Activated naive CD4-positive, alpha-beta T cell treated with anti-CD3 and anti-CD28 coated beads, Interleukin-2, amount 50 U/mL, for 24 hours (primary cell): Measurements from ENCODE around the gene SLC35E1.
A peak's percentile ranks its signal among the peaks of the same experiment; 100 is the strongest.

ENCODE experiments used
- H3K27ac Mint-ChIP-seq: one replicate; pipeline ENCODE4 v1.8.0; 2021; ENCODE audit warnings: mild to moderate bottlenecking, mixed read lengths
- H3K27me3 Mint-ChIP-seq: one replicate; pipeline ENCODE4 v1.8.0; 2021; ENCODE audit warnings: mixed read lengths
- H3K36me3 Mint-ChIP-seq: one replicate; pipeline ENCODE4 v1.8.0; 2021; ENCODE audit warnings: mixed read lengths
- H3K4me1 Mint-ChIP-seq: one replicate; pipeline ENCODE4 v1.8.0; 2021; ENCODE audit warnings: mixed read lengths
- H3K4me3 Mint-ChIP-seq: one replicate; pipeline ENCODE4 v1.8.0; 2021; ENCODE audit warnings: mild to moderate bottlenecking, mixed read lengths
- H3K9me3 Mint-ChIP-seq: one replicate; pipeline ENCODE4 v1.8.0; 2021; ENCODE audit warnings: mixed read lengths

The SLC35E1 gene

DNA sequence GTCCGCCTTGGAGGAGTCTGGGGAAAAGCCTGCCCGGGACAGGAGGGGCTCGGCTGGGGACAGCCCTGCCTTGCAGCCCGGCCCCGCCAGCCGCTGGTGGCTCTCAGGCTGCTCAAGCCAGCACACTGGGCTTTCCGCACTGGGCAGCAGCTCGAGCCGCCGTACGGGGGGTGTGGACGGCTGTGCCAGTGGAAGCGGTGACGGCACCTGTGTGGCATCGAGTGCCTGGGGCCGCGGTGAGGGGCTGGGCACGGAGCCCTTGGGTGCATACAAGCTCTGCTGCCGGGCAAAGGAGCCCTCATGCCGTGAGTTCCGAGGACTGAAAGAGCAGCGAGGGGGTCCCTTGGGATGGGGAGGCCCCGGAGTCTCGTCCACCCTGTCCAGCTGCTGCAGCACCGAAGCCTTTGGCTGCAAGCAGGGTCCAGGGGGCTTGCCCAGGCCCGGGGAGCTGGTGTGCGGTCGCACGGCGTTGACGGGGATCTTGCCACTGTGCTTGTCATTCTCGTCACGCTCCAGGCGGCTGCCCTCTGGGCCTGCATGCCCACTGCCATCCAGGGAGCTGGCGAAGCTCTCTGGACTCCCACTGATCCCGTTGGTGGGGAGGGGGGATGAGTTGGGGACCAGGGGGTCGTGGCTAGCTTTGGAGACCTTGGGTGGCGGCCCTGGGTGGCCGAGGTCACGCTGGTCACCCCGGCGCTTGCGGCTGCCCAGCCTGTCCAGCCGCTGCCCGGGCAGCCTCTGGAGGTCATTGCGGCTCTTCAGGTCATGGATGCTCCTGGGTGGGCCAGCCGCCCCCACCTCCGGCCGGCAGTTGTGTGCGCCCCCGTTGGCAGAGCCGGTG is 4.7 kb upstream of the SLC35E1 start:
- Mint-ChIP-seq H3K27me3 (no peaks in the 10 kb centered on the region), H3K9me3 (no peaks in the 10 kb centered on the region), H3K4me3 (no peak overlapping the region), H3K27ac (no peak overlapping the region), H3K4me1 (peaks cover 56% of the 10 kb centered on the region), H3K36me3 (peaks cover 4% of the 10 kb centered on the region)

DNA sequence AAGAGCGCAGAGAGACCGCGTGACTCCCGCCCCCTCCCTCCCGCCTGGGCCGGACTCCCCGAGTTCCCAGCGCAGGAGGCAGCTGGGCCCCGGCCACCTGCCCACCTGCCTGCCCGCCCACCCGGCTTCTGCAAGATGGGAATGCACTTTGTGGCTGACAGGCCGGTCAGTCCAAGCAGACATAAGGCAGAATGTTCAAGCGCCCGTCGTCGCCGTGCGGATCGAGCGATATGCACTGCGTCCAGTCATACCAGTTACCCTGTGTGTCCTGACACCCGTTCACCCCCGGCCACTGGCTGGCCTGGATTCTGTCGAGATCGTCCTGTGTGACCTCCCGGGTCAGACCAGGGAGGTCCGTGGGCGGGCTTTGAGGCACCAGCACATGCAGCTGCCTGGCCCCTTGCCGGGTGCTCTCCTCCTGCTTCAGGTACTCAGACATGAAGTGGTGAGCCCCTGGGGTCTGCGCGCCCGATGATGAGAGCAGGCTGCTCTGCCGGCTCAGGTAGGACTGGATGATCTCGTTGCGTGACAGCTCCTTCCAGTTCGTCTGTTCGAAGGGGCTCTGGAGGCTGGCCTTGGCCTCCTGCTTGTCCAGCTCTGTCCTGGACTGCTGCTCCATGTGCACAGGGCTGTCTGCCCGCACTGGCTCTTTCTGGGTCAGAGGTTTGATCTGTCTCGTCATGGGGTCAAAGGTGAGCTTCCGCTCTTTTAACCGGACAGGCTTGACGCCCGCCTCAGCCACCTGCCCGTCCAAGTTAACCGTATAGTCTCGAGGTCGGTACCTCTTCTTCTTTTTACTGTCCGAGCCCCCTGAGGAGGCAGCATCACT is 3.9 kb upstream of the SLC35E1 start:
- Mint-ChIP-seq H3K4me1 (peaks cover 56% of the 10 kb centered on the region), H3K27me3 (no peaks in the 10 kb centered on the region), H3K27ac (no peak overlapping the region), H3K36me3 (peaks cover 4% of the 10 kb centered on the region), H3K4me3 (peak overlapping the region; percentile 16), H3K9me3 (no peaks in the 10 kb centered on the region)

DNA sequence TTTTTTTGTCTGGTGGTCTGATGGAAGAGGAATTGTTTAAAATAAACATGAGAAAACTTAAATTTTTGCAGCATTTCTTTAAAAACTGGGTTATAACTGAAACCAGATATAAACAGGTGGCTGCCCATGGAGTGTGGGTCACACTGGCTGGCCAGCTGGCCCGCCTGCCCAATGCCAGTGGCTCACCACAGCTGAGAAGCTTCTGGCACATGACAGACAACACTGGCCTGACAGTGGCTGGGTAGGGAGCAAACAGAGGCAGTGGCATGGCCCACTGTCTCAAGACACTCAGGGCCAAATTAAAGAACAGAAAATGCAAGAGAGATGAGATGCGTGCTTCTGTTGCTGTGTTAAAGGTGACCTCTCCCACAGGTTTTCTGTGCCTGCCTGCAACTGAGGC is 3.1 kb upstream of the SLC35E1 start:
- Mint-ChIP-seq H3K27me3 (no peaks in the 10 kb centered on the region), H3K9me3 (no peaks in the 10 kb centered on the region), H3K4me1 (peaks cover 58% of the 10 kb centered on the region), H3K27ac (peak overlapping the region; percentile 82), H3K36me3 (peaks cover 4% of the 10 kb centered on the region), H3K4me3 (peak overlapping the region; percentile 51)

DNA sequence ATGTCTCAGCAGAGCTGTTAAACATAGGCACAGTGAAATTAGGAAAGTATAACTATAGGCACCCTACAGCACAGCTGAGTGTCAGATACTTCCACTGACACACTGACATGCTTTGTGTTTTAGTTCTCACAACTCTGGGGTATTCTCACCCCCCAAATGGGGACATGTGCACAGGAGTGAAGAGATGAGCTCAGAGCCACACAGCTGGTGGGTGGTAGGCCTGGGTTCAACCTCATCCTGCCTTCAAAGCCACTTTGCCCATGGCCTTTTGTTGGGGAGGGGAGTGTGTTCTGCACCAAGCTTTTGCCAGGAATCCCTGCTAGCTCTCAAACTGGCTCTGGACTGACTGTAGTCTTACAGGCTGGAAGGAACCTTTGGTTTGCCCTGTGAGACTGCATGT is 1.7 kb upstream of the SLC35E1 start:
- no peaks in the 10 kb centered on the region for H3K27me3 Mint-ChIP-seq
- peaks cover 4% of the 10 kb centered on the region for H3K36me3 Mint-ChIP-seq
- peaks cover 53% of the 10 kb centered on the region for H3K4me1 Mint-ChIP-seq
- H3K27ac Mint-ChIP-seq, result peak overlapping the region; percentile 21
- H3K4me3 Mint-ChIP-seq, result peak overlapping the region; percentile 97
- H3K9me3 Mint-ChIP-seq, result no peaks in the 10 kb centered on the region

DNA sequence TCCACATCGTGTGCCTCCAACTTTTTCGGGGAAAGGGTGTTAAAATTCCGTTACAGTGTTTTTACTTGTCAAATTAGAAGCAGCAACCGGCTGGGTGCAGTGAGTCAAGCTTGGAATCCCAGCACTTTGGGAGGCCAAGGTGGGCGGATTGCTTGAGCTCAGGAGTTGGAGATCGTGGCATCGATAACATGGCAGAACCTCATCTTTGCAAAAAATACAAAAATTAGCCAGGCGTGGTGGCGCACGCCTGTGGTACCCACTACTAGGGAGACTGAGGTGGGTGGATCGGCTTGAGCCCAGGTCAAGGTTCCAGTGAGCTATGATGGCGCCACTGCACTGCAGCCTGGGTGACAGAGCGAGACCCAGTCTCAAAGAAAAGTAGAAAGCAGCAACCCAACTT is 1.1 kb upstream of the SLC35E1 start:
- Mint-ChIP-seq H3K27me3 (no peaks in the 10 kb centered on the region), H3K4me3 (peak overlapping the region; percentile 97), H3K27ac (peak overlapping the region; percentile 99), H3K36me3 (peaks cover 1% of the 10 kb centered on the region), H3K9me3 (no peaks in the 10 kb centered on the region), H3K4me1 (peaks cover 52% of the 10 kb centered on the region)

DNA sequence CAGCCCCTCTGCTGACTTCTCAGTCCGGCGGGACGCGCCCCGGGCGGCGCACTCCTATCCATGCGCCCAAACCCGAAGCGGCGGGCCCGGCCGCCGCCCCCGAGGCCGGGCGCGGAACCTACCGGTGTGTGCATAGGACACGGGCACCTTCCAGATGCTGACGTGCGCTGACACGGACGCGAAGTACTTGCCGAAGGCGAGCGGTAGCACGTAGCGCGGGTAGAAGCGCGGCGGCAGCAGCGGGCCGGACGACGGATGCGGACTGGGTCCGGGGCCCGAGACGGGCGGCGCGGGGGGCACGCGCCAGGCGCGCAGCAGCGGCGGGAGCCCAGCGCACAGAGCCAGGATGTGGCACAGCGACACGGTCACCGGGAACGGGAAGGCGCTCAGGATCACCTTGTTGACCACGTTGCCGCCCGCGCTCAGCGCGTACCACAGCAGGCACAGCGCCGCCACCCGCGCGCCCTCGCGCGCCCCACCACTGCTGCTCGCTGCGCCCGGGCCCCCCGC is 338 bp downstream of the SLC35E1 start:
- peaks cover 56% of the 10 kb centered on the region for H3K4me1 Mint-ChIP-seq
- peaks cover 2% of the 10 kb centered on the region for H3K36me3 Mint-ChIP-seq
- no peaks in the 10 kb centered on the region for H3K9me3 Mint-ChIP-seq
- H3K27me3 Mint-ChIP-seq, result no peaks in the 10 kb centered on the region
- peak overlapping the region; percentile 88 for H3K4me3 Mint-ChIP-seq
- H3K27ac Mint-ChIP-seq, result peak overlapping the region; percentile 41

DNA sequence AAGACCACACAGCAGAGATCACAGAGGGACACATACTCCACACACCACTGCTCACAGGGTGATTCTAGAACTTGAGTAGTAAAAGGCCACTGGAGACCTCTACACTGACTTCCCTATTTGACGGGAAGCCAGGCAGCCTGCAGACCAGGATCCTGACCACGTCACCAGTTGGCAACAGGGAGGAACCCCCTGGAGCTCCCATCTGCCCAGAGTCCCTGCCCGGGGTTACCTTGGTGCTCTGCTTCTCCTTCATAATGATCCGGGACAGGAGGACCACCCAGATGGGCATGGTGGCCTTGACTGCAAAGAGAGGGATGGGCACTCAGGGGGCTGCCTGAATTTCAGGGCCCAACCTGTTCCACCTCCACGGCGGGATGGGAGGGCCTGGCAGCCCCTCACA is 932 bp downstream of the SLC35E1 start:
- Mint-ChIP-seq H3K27me3 (no peaks in the 10 kb centered on the region), H3K4me3 (peak overlapping the region; percentile 88), H3K36me3 (peaks cover 8% of the 10 kb centered on the region), H3K4me1 (peaks cover 61% of the 10 kb centered on the region), H3K27ac (peak overlapping the region; percentile 77), H3K9me3 (no peaks in the 10 kb centered on the region)

DNA sequence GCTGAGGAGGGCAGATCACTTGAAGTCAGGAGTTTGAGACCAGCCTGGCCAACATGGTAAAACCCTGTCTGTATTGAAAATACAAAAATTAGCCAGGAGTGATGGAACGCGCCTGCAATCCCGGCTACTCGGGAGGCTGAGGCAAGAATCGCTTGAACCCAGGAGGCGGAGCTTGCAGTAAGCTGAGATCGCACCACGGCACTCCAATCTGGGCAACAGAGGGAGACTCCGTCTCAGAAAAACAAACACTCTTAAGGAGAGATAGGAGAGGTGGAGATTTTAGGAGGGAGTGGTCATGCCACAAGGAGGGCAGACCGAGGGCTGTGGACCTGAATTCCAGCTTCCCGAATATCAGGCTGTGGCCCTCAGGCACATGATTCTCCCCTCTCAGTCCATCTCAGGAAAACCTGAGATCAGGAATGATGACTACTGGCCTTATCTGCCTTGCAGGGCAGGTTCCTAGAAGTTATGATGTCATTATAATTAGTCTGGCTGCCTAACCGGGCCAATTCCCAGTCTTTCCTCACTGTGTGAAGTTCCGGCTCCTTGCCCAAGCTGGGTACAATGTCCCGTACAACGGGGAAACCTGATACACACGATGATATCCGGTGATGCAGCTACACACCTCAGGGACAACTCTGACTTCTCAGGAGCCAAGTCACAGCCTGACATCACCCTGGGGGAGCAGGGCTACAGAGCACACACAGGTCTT is 2.5 kb downstream of the SLC35E1 start:
- Mint-ChIP-seq H3K9me3 (no peaks in the 10 kb centered on the region), H3K4me3 (no peak overlapping the region), H3K27me3 (no peaks in the 10 kb centered on the region), H3K27ac (no peak overlapping the region), H3K36me3 (peaks cover 10% of the 10 kb centered on the region), H3K4me1 (peaks cover 62% of the 10 kb centered on the region)

DNA sequence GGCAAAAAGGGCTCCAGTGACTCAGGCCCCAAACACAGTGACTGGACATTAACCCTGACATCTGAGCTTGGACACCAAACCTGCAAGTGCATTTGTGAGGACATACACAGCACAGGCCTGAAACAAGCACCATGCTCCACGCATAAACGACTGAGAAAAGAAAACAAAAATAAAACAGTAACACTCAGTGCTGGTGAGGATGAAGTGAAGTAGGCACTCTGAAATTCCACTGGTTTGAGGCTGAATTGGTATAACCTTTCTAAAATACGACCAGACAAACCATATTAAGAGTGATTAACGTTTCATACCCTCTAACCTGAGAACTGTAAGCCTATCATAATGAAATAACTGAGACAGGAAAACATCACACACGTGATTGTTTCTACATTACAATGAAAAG is 5.5 kb downstream of the SLC35E1 start:
- Mint-ChIP-seq H3K4me3 (peak overlapping the region; percentile 71), H3K36me3 (peaks cover 16% of the 10 kb centered on the region), H3K27me3 (no peaks in the 10 kb centered on the region), H3K4me1 (peaks cover 40% of the 10 kb centered on the region), H3K27ac (peak overlapping the region; percentile 94), H3K9me3 (no peaks in the 10 kb centered on the region)

DNA sequence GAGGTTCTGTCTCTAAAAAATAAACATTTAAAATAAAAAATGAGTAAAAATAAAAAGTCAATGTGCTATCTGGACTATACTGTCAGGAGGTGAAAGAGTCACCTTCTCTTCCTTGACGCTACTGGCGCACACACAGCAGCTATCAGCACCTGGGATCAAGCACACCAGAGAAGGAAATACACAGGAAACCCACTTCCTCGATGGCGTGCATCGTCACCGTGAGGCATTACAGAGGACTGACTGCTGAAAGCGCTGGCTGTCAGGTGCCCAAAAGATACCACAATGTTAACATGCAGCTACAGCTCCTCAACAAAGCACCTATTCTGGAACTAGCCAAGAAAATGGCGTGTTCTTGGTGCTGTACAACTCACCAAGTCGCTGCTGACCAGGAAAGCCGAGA is 6.1 kb downstream of the SLC35E1 start:
- Mint-ChIP-seq H3K36me3 (peaks cover 19% of the 10 kb centered on the region), H3K9me3 (no peaks in the 10 kb centered on the region), H3K27me3 (no peaks in the 10 kb centered on the region), H3K27ac (peak overlapping the region; percentile 94), H3K4me3 (peak overlapping the region; percentile 71), H3K4me1 (peaks cover 35% of the 10 kb centered on the region)

DNA sequence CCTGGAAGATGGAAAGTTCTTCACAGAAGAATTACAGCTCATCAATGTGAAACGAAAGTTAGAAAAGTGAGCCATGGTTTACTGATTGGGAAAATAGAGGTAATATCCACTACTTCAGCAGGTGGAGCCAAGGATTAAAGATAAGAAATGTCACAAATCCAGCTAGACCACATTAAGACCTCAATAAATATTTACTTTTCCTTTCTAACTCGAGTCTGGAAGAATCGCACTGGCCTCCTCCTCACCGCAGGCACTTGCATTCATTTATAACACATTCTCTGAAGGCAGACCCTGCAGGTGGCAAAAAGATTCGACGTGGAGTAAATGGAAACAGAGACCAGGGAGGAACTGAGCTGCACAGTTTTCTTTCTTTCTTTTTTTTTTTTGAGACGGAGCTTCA is 7.4 kb downstream of the SLC35E1 start:
- Mint-ChIP-seq H3K27ac (peak overlapping the region; percentile 41), H3K27me3 (no peaks in the 10 kb centered on the region), H3K36me3 (peaks cover 23% of the 10 kb centered on the region), H3K4me1 (peaks cover 24% of the 10 kb centered on the region), H3K4me3 (no peak overlapping the region), H3K9me3 (no peaks in the 10 kb centered on the region)

DNA sequence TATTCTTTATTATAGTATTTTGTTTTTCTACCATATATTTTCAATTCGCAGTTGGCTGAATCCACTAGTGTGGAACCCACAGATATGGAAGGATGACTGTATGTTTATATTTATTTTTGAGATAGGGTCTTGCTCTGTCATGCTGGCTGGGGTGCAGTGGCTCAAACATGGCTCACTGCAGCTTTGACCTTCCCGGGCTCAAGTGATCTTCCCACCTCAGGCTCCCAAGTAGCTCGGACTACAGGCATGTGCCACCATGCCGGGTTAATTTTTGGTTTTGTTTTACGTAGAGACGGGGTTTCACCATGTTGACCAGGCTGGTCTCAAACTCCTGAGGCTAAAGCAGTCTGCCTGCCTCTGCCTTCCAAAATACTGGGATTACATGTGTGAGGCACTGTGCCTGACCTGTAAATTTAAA is 9.6 kb downstream of the SLC35E1 start:
- Mint-ChIP-seq H3K27me3 (no peaks in the 10 kb centered on the region), H3K9me3 (no peaks in the 10 kb centered on the region), H3K27ac (no peak overlapping the region), H3K4me1 (peaks cover 16% of the 10 kb centered on the region), H3K4me3 (no peak overlapping the region), H3K36me3 (peaks cover 23% of the 10 kb centered on the region)

DNA sequence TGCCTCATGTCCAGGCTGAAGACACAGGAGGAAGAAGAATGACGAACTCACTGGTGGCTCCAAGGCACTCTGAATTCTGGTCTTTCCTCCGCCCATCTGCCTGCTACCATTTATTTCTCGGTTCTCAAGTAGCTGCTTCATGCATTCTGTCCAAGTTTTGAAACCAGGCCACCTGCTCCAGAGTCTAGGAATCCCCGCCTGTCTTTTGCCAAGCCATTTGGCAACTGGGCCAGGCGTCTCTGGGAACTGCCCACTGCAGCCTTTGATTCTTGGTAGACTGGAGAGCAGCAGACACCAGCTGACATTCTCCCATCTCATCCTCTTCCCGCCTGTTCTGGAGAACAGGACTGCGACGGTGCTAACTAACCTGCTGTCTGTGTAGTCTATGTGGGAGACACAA is 10.8 kb downstream of the SLC35E1 start:
- H3K36me3 Mint-ChIP-seq, result peaks cover 17% of the 10 kb centered on the region
- H3K27ac Mint-ChIP-seq, result no peak overlapping the region
- H3K9me3 Mint-ChIP-seq, result no peaks in the 10 kb centered on the region
- no peak overlapping the region for H3K4me3 Mint-ChIP-seq
- peaks cover 10% of the 10 kb centered on the region for H3K4me1 Mint-ChIP-seq
- no peaks in the 10 kb centered on the region for H3K27me3 Mint-ChIP-seq

DNA sequence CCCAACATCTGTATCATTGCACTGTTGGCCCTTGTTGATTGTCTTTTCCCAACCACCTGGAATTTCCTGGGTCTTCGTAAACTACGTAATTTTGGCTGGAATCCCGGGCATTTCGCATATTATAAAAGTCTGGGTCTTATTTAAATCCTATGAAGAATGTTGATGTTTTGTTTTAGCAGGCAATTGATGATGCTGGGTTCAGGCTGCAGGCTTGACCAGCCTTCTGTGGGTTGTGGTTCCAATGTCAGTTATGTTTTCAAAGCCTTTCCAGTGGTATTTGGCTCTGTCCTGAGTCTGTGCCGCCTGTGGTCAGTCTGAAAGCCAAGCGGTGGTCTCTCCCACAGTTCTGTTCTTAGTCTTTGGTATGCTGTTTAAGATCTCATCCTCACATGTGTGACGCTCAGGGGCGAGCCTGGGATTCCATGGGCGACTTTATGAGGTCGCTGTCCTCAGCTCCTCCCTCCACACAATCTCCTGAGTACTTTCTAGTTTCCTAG is 12.4 kb downstream of the SLC35E1 start:
- Mint-ChIP-seq H3K27ac (peak overlapping the region; percentile 46), H3K4me1 (peaks cover 1% of the 10 kb centered on the region), H3K36me3 (peaks cover 15% of the 10 kb centered on the region), H3K4me3 (no peak overlapping the region), H3K9me3 (no peaks in the 10 kb centered on the region), H3K27me3 (no peaks in the 10 kb centered on the region)

DNA sequence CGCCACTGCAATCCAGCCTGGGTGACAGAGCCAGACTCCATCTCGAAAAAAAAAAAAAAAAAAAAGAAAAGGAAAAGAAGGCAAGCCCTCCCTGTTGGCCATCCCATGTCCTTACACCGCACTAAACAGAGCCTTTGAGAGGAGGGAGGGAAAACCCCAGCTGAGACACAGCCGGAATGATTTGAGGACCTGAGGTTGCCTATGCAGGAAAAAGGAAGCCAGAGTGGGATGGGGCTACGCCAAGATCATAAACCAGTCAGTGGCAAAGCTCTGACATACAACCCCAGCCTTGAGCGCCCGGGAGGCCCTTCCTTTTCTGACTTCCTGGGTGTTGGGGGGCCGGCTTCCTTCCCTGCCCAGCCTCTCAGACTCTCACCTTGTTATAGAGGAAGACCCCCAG is 17.4 kb downstream of the SLC35E1 start:
- Mint-ChIP-seq H3K27ac (no peak overlapping the region), H3K4me1 (no peaks in the 10 kb centered on the region), H3K9me3 (no peaks in the 10 kb centered on the region), H3K27me3 (no peaks in the 10 kb centered on the region), H3K4me3 (no peak overlapping the region), H3K36me3 (peaks cover 5% of the 10 kb centered on the region)
